Activated CD8-positive, alpha-beta memory T cell treated with anti-CD3 and anti-CD28 coated beads, Interleukin-2, amount 50 U/mL, for 4 hours (primary cell): ENCODE results near the gene IL1RL1.

Source experiments
- DNase-seq: peaks from one replicate; pipeline ENCODE4 v3.0.0-alpha.2; 2020

The IL1RL1 gene

GRCh38 chr2:102337481-102338386, 26.4 kb downstream of the IL1RL1 start:
- DNase-seq = no peak

- no peak for DNase-seq
Observed at GRCh38 chr2:102340778-102341177, 29.4 kb downstream of the IL1RL1 start.

- DNase-seq = no peak
Observed at GRCh38 chr2:102342888-102343287, 31.5 kb downstream of the IL1RL1 start.

GRCh38 chr2:102344397-102344796, 33.0 kb downstream of the IL1RL1 start:
- DNase-seq = no peak

GRCh38 chr2:102345329-102345920, 34.1 kb downstream of the IL1RL1 start:
- no peak for DNase-seq

- DNase-seq = no peak
Observed at GRCh38 chr2:102346381-102347130, 35.2 kb downstream of the IL1RL1 start.

GRCh38 chr2:102350137-102350793, 38.9 kb downstream of the IL1RL1 start:
- DNase-seq = no peak

- peak; percentile 70 for DNase-seq
Observed at GRCh38 chr2:102355526-102356380, 44.4 kb downstream of the IL1RL1 start, which contains the start of gene IL18R1. TSS of gene IL18R1 (plus strand) at chr2:102355796. CDS start at chr2:102362661, 6,865 bp downstream.

GRCh38 chr2:102356381-102356712, 45.0 kb downstream of the IL1RL1 start:
- no peak for DNase-seq

GRCh38 chr2:102356741-102357140, 45.4 kb downstream of the IL1RL1 start:
- DNase-seq = no peak

GRCh38 chr2:102357937-102358336, 46.6 kb downstream of the IL1RL1 start:
- no peak for DNase-seq

GRCh38 chr2:102358496-102358895, 47.1 kb downstream of the IL1RL1 start:
- DNase-seq = no peak

GRCh38 chr2:102359527-102359926, 48.2 kb downstream of the IL1RL1 start:
- DNase-seq = no peak

GRCh38 chr2:102361632-102362241, 50.4 kb downstream of the IL1RL1 start:
- no peak for DNase-seq

- DNase-seq = no peak
Observed at GRCh38 chr2:102365763-102366162, 54.4 kb downstream of the IL1RL1 start.

- DNase-seq = no peak
Observed at GRCh38 chr2:102366406-102367112, 55.2 kb downstream of the IL1RL1 start.

GRCh38 chr2:102367331-102367971, 56.1 kb downstream of the IL1RL1 start:
- DNase-seq = no peak

- DNase-seq = no peak
Observed at GRCh38 chr2:102368461-102369109, 57.2 kb downstream of the IL1RL1 start.

- no peak for DNase-seq
Observed at GRCh38 chr2:102369866-102370265, 58.5 kb downstream of the IL1RL1 start.

- no peak for DNase-seq
Observed at GRCh38 chr2:102376052-102376591, 64.8 kb downstream of the IL1RL1 start.
